Activated CD4-positive, CD25-positive, alpha-beta regulatory T cell treated with anti-CD3 and anti-CD28 coated beads, Interleukin-2, amount 50 U/mL, for 16 hours (primary cell): ENCODE results near the gene ICA1.

Experiments
- DNase-seq: peaks from one replicate; pipeline ENCODE4 v3.0.0-alpha.2; 2020; ENCODE audit warnings: low read depth, low spot score

The ICA1 gene

GRCh38 chr7:8161364-8161828 lies 100.6 kb downstream of the ICA1 start:
- DNase-seq, result no peak

- no peak for DNase-seq
These were observed 101.1 kb downstream of the ICA1 start for GRCh38 chr7:8160779-8161345.

GRCh38 chr7:8160250-8160649 lies 101.7 kb downstream of the ICA1 start:
- DNase-seq, result no peak

GRCh38 chr7:8159595-8159994 lies 102.4 kb downstream of the ICA1 start:
- DNase-seq, result no peak

GRCh38 chr7:8157296-8157695 lies 104.7 kb downstream of the ICA1 start:
- no peak for DNase-seq

- no peak for DNase-seq
These were observed 106.1 kb downstream of the ICA1 start for GRCh38 chr7:8155836-8156235.

- no peak for DNase-seq
These were observed 107.7 kb downstream of the ICA1 start for GRCh38 chr7:8154272-8154671.

- DNase-seq, result no peak
These were observed 109.3 kb downstream of the ICA1 start for GRCh38 chr7:8152489-8153192.

GRCh38 chr7:8151161-8151725 lies 110.7 kb downstream of the ICA1 start:
- no peak for DNase-seq

GRCh38 chr7:8149222-8149621 lies 112.7 kb downstream of the ICA1 start:
- no peak for DNase-seq

- no peak for DNase-seq
These were observed 114.1 kb downstream of the ICA1 start for GRCh38 chr7:8147760-8148463.

GRCh38 chr7:8146788-8147413 lies 115.1 kb downstream of the ICA1 start:
- DNase-seq, result no peak

- DNase-seq, result no peak
These were observed 115.7 kb downstream of the ICA1 start for GRCh38 chr7:8146106-8146787.

- no peak for DNase-seq
These were observed 117.1 kb downstream of the ICA1 start for GRCh38 chr7:8144856-8145255.

- no peak for DNase-seq
These were observed 118.7 kb downstream of the ICA1 start for GRCh38 chr7:8143151-8143874.

GRCh38 chr7:8142477-8142876 lies 119.5 kb downstream of the ICA1 start:
- DNase-seq, result no peak

GRCh38 chr7:8141070-8141469 lies 120.9 kb downstream of the ICA1 start:
- DNase-seq, result no peak

- no peak for DNase-seq
These were observed 125.8 kb downstream of the ICA1 start for GRCh38 chr7:8136051-8136730.

GRCh38 chr7:8135417-8135816 lies 126.5 kb downstream of the ICA1 start:
- no peak for DNase-seq

GRCh38 chr7:8134089-8134733 lies 127.8 kb downstream of the ICA1 start:
- no peak for DNase-seq
